Stimulated activated CD8-positive, alpha-beta memory T cell treated with anti-CD3 and anti-CD28 coated beads, Interleukin-4, amount 100 ng/mL, for 1 hour (primary cell): ENCODE results near the gene CDH15.
"Not testable (repeated sequence)": the region's sequence is repeated elsewhere in the genome, so short reads cannot be mapped to it uniquely, and the experiment has no call there.

Experiments
- DNase-seq, 2 donors: peaks; one replicate each; pipeline ENCODE4 v3.0.0-alpha.2; 2020; ENCODE audit warnings: low read depth in 2 of 2, low spot score in 1 of 2

The CDH15 gene

GRCh38 chr16:89221604-89222003 lies 50.1 kb downstream of the CDH15 start:
- no peak for DNase-seq

DNA sequence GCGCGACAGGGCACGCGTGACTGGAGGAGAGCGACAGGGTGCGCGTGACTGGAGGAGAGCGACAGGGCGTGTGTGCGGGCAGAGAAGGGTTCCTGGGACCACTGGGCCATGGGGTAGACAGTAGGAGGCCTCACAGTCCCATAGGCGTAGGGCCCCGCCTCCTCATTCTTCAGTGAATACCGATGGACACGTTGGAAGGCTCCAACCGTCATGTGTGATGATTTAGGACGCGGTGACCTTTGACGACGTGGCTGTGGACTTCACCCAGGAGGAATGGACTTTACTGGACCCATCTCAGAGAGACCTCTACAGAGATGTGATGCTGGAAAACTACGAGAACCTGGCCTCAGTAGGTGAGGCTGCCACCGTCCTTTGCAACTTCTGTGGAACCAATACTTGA lies 51.4 kb downstream of the CDH15 start:
- DNase-seq, result no peak

DNA sequence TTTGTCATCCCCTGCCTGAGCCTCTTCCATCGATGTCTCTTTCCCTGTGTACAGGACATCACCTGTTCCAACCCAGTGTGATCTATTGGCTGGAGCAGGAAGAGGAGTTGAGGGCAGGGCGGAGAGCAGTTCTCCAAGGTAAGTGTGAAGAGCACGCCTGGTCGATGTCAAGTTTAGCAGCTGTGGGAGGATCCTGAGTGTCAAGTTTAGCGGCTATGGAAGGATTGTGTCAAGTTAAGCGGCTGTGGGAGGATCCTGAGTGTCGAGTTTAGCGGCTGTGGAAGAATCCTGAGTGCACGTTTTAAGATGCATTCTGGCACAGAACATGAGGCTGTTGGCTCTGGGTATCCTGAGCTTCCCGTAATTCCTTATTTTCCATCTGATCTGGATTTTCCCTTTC lies 53.1 kb downstream of the CDH15 start:
- DNase-seq, result no peak

DNA sequence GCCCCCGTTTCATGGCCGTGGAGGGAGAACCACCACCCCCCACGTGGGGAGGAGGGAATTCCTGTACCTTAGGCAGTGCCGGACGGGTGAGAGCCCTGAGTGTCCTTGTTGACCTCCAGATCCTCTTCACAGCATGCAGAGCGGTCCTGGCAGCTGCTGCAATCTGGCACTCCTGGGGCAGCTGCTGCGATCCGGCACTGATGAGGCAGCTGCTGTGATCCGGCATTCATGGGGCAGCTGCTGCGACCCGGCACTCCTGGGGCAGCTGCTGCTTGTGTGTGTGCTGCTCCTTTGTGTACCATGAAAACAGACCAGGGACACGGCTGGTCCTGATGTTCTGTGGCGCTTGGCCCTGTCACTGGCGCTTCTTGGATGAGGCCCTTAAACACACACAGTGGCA lies 58.7 kb downstream of the CDH15 start:
- no peak for DNase-seq

DNA sequence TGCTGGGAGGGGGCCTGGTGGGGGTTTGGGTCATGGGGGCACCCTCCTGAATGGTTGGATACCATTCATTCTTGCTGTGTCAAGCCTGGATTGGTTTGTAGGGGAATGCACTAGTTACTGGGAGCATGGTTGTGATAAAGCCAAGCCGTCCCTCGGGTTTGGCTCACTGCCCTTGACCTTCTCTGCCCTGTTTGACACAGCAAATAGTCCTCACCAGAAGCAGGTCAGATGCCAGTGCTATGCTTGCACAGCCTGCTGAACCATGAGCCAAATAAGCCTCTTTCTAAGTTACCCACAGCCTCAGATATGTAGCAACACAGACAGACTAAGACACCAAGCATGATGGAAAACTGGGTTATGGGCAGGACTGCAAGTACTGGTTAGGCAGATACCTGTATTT lies 60.6 kb downstream of the CDH15 start:
- no peak for DNase-seq

DNA sequence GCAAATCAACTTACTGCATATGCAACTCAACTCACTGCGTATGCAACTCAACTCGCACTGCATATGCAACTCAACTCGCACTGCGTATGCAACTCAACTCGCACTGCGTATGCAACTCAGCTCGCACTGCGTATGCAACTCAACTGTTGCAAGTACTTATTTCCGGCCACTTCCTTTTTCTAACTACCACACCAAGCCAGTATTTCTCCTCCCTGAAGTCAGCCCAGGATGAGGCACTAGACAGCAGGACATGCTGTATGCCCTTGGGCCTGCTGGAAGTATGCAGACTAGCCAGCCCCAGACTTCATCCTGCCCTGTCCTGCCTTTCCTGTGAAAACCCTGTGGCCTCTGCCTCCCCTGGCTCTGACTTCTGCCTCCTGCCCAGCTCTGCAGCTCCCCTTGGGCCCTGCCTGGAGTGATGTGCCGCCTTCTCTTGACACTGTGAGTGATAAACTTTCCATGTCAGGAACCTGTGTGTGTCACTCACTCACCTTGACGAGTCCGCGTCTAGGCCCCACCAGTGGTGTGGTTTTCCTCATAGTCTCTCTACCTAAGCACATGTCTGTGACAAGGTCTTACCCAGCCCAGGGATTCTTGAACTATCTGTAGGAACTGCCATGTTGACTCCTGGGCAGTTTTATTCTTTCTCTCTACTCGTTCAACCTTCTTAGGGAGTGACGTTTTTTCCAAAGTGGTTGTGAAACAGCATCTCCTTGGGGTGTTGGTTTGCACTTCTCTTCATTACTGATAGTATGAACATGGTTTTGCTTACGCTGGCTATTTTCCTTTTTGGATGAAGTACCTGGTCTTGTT lies 62.3 kb downstream of the CDH15 start:
- DNase-seq, result no peak

DNA sequence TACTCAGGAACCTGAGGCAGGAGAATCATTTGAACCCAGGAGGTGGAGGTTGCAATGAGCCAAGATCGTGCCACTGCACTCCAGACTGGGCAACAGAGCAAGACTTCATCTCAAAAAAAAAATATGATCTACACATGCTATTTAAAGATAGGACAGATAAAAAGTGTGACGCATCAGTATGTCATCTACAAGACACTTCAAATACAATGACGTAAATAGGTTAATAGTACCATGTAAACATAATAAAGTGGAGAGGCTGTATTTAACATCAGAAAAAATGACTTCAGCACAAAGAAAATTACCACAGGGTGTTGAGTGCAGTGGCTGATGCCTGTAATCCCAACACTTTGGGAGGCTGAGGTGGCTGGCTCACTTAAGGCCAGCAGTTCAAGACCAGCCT lies 66.2 kb downstream of the CDH15 start:
- DNase-seq, result no peak

GRCh38 chr16:89241187-89242007 lies 69.8 kb downstream of the CDH15 start:
- peak; percentile 52 to 55 for DNase-seq

DNA sequence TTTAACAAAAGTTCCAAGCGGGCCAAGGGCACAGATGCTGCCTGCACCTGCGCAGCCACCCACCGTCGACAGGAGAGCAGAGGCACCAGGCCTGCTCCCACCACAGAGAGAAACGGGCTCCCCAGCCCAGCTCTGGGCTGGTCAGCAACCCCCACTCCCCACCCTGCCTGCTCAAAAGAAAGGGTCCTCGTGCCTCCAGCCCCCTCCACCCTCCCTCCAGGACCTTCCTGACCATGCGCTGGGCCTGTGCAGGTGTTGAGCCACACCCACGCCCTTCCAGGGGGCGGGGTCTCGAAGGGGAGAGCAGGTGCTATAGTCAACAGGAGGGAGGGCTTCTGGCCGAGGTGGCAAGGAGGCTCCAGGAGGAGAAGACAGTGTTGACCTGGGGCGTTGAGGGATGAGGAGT lies 71.2 kb downstream of the CDH15 start:
- no peak for DNase-seq

DNA sequence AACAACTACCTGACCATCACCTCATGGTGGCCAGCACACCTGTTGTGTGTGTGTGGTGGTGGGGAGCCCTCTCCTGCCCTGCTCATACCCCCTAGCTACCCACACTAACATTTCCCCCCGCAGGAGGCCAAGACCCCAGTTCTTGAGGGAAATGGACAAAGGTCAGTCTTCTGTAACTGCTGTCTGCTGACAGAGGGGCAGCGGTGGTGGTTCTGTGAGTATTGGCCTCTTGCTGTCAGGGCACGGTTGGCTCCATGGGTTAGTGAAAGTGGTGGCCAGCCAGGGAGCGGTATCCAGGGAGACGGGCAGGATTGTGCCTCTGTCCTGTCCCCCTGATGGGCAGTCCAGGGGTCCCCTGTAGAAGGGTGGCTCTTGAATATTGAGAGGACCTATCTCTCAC lies 72.1 kb downstream of the CDH15 start:
- no peak for DNase-seq

DNA sequence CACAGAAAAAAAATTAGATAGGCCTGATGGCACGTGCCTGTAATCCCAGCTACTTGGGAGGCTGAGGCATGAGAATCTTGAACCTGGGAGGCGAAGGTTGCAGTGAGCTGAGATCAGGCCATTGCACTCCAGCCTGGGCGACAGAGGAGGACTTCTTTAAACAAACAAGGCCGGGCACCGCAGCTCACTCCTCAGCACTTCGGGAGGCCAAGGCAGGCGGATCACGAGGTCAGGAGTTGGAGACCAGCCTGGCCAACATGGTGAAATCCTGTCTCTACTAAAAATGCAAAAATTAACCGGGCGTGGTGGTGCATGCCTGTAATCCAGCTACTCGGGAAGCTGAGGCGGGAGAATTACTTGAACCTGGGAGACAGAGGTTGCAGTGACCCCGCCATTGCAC lies 72.7 kb downstream of the CDH15 start:
- DNase-seq, result not testable (repeated sequence)

DNA sequence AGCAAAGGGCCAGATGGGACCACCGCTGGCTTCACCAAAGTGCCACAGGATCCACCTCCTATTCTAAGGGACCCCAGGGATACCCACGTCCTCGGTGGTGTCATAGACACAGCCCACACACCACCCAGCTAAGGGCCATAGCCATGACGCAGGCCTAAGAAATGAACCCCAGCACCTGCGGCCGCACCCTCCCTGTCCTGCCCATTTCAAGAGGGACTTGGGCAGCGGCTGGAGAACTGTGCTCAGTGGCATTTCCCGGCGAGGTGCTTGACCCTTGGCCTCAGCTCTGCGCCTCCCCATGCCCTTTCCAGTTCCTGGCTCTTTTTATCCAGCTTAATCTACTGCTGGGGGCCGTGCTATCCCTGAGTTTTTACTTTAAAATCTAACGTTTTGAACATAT lies 73.2 kb downstream of the CDH15 start:
- no peak for DNase-seq
